ENCODE results near the gene DNAAF5. TPM values are rescaled to one million over a fixed set of nuclear protein-coding genes. Genes with fewer than 3 reads are reported as not detected.

DNAAF5 gene
- total RNA-seq, 1 donor from 2014 or later = 15.8 TPM

DNA sequence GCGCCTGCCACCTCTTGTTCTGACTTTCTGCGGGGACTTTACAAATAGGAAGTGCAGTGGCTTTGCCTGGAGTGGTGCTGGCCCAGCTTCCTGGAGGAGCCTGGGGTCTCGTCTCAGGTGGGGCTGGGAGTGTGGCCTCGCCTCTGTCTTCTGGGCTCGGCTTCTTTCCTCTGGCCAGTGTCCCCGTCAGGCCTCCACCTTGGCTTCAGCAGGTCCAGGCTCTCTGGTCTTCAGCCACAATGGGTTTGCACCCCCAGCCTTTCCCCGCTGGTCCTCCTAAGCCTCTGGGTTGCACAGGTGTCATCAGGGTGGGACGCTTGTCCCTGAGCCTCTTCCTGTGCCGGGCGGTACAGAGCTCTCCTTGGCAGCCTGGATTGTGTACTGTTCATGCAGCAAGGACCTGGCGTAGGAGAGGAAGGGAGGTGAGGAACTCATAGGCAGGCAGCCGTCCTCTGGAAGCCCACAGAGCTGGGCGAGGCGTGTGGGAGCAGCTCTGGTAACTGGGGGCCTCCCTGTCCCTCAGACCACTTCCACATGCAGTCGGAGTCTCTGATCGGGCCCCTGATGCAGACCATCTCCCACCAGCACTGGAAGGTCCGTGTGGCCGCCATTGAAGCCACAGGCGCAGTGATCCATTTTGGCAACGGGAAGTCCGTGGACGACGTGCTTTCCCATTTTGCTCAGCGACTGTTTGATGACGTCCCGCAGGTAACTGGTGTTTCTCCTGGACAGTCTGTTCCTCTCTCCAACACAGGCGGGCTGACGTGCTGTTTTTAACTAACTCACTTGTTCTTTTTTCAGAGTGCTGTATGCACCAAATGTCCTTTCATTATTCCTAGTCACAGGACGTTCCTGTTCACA is 2.9 kb downstream of the DNAAF5 start:
- H3K27ac ChIP-seq = no peak overlapping the region
- H3K27me3 ChIP-seq = no peaks in the 10 kb centered on the region
- peaks cover 2% of the 10 kb centered on the region for H3K9me3 ChIP-seq
- intact Hi-C loops (cut with DNase I) = no loop called here
- H3K4me1 ChIP-seq = peaks cover 12% of the 10 kb centered on the region
- ATAC-seq (no peak), DNase-seq (no peak)
- no peak overlapping the region for H3K4me3 ChIP-seq
- TF ChIP-seq, protein P1, sequence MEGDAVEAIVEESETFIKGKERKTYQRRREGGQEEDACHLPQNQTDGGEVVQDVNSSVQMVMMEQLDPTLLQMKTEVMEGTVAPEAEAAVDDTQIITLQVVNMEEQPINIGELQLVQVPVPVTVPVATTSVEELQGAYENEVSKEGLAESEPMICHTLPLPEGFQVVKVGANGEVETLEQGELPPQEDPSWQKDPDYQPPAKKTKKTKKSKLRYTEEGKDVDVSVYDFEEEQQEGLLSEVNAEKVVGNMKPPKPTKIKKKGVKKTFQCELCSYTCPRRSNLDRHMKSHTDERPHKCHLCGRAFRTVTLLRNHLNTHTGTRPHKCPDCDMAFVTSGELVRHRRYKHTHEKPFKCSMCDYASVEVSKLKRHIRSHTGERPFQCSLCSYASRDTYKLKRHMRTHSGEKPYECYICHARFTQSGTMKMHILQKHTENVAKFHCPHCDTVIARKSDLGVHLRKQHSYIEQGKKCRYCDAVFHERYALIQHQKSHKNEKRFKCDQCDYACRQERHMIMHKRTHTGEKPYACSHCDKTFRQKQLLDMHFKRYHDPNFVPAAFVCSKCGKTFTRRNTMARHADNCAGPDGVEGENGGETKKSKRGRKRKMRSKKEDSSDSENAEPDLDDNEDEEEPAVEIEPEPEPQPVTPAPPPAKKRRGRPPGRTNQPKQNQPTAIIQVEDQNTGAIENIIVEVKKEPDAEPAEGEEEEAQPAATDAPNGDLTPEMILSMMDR (IDR thresholded peaks at IDR 0.05) = no peak
- H3K36me3 ChIP-seq = peaks cover 16% of the 10 kb centered on the region

DNA sequence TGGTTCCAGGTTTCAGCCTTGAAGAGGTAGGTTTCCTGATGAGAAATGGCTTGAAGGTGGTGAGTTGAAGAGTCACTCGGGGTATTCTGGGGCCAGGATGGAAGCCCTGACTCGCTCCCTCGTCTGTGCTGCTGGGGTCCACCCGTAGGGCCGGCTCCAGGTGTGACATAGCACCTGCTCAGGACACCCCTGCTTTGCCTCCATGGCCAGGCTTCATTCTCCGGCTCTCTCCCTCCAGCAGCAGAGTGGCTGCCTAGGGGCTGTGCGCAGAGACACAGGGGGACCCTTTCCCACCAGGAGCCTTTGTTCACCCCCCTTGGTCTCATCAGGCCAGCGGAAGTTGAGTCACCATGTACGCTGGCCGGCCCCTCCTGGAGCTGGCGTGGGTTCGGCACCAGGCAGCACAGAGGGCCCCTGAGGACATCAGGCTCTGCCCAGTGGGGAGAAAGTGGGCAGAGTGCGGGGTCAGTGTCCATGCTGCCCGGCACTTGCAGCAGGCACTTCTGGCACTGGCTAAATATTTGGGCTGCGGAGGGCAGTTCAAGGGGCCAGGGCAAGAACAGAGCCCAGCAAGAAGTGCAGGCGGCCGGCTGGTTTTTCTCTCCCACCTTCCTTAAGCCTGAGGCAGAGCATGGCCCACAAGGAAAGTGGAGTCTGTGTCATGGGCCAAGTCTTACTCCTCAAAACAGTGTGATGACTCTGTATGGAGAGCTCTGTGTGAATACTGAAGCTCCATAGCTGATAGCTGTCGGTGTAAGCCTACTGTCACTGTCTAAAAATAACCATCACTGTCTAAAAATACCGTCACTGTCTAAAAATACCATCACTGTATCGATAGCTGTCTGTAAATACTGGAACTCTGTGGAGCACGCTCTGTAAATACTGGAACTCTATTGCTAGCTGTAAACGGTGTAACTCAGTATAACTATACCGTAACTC is 4.3 kb downstream of the DNAAF5 start:
- DNase-seq (peak; percentile 59), ATAC-seq (no peak)
- intact Hi-C loops (cut with DNase I) = no loop called here
- no peak overlapping the region for H3K4me3 ChIP-seq
- TF ChIP-seq, protein P1 (IDR thresholded peaks at IDR 0.05) = no peak
- no peaks in the 10 kb centered on the region for H3K27me3 ChIP-seq
- H3K36me3 ChIP-seq = peaks cover 16% of the 10 kb centered on the region
- no peak overlapping the region for H3K27ac ChIP-seq
- H3K9me3 ChIP-seq = peaks cover 4% of the 10 kb centered on the region
- peaks cover 9% of the 10 kb centered on the region for H3K4me1 ChIP-seq

DNA sequence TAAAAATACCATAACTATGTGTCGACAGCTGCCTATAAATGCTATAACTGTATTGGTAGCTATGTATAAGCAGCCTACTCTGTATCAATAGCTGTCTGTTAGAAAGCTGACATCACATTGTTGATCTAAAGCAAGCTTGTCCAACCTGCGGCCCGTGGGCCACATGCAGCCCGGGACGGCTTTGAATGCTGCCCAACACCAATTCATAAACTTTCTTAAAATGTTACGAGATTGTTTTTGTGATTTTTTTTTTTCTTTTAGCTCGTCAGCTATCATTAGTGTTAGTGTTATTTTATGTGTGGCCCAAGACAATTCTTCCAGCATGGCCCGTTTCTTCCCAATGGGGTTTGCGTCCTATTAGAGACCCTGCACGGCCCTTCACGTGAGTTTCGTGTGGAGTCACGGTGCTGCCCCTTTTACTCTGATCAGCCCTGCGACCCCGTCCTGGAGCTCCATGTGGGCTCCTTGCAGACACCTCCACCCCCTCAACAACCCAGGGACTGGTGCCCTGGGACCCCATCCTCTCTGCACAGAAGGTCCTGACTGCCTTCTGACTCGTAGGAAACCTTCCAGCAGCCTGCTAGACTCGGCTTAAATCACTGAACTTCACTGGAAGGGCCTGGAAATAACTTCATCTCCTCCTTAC is 5.1 kb downstream of the DNAAF5 start:
- intact Hi-C loops (cut with DNase I) = no loop called here
- ATAC-seq (no peak), DNase-seq (no peak)
- H3K27me3 ChIP-seq = no peaks in the 10 kb centered on the region
- H3K4me1 ChIP-seq = peaks cover 3% of the 10 kb centered on the region
- H3K9me3 ChIP-seq = peaks cover 4% of the 10 kb centered on the region
- TF ChIP-seq, protein P1 (IDR thresholded peaks at IDR 0.05) = no peak
- H3K36me3 ChIP-seq = peaks cover 16% of the 10 kb centered on the region
- H3K4me3 ChIP-seq = no peak overlapping the region
- no peak overlapping the region for H3K27ac ChIP-seq

DNA sequence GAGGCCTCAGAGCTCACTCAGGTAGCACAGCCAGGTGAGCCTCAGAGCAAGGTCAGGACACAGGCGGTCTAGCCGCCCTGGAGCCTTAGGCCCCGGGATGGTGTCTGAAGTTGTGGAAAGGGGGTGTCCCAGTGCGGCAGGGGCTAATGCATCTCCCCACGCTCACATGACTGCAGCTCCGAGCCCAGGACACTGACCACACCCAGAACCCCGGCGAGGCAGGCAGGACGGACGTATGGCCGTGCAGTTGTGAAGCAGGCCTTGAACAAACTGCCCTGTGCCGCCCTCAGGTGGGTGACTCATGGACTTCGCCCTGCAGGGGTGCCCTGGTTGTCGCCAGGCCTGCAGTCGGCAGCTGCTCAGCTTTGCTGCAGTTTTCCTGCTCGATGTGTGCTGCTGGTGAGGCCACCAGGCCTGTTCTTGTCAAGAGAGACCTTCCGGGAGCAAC is 5.6 kb downstream of the DNAAF5 start:
- peaks cover 4% of the 10 kb centered on the region for H3K9me3 ChIP-seq
- peaks cover 3% of the 10 kb centered on the region for H3K4me1 ChIP-seq
- no peak overlapping the region for H3K27ac ChIP-seq
- ATAC-seq (peak; percentile 85), DNase-seq (peak; percentile 76)
- TF ChIP-seq, protein P1 (IDR thresholded peaks at IDR 0.05) = peak; percentile 43
- peaks cover 16% of the 10 kb centered on the region for H3K36me3 ChIP-seq
- H3K27me3 ChIP-seq = no peaks in the 10 kb centered on the region
- H3K4me3 ChIP-seq = no peak overlapping the region
- intact Hi-C loops (cut with DNase I) = no loop called here

DNA sequence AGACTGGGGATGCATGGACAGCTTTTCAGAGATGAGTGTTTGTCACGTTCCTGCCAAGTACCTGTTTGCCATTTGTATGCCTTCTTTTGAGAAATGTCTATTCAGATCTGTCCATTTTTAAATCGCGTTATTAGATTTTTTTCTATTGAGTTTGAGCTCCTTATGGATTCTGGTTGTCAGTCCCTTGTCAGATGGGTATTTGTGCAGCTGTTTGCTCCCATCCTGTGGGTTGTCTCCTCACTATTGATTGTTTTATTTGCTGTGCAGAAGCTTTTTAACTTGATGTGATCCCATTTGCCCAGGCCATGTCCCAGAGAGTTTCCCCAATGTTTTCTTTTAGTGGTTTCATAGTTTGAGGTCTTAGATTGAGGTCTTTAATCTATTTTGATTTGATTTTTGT is 6.1 kb downstream of the DNAAF5 start:
- ATAC-seq = no peak
- TF ChIP-seq, protein P1 (IDR thresholded peaks at IDR 0.05) = no peak
- H3K4me3 ChIP-seq = no peak overlapping the region

More for the DNA sequence above, 6.1 kb downstream of the DNAAF5 start:
- no peak for DNase-seq
- intact Hi-C loops (cut with DNase I) = no loop called here
- H3K36me3 ChIP-seq = peaks cover 16% of the 10 kb centered on the region
- H3K27ac ChIP-seq = no peak overlapping the region
- H3K9me3 ChIP-seq = peaks cover 4% of the 10 kb centered on the region
- H3K4me1 ChIP-seq = peaks cover 3% of the 10 kb centered on the region
- no peaks in the 10 kb centered on the region for H3K27me3 ChIP-seq

Data from upper lobe of right lung (tissue), 1 donor.